HG03280 (cell line): ENCODE data around the gene BEST4.
"Not testable (repeated sequence)": the region's sequence is repeated elsewhere in the genome, so short reads cannot be mapped to it uniquely, and the experiment has no call there.

Experiments
- ATAC-seq: cut with Tn5 transposase; IDR thresholded peaks from one replicate; pipeline ENCODE4 v1.9.1; 2021; ENCODE audit warnings: mild to moderate bottlenecking, moderate library complexity; ENCODE audit not compliant: unreplicated experiment

Gene BEST4

GRCh38 chr1:44788120-44788860 is at the start of gene BEST4:
Gene BEST4 (minus strand): TSS chr1:44788170. CDS start chr1:44787705, 465 bp downstream.
- ATAC-seq, result no peak

DNA sequence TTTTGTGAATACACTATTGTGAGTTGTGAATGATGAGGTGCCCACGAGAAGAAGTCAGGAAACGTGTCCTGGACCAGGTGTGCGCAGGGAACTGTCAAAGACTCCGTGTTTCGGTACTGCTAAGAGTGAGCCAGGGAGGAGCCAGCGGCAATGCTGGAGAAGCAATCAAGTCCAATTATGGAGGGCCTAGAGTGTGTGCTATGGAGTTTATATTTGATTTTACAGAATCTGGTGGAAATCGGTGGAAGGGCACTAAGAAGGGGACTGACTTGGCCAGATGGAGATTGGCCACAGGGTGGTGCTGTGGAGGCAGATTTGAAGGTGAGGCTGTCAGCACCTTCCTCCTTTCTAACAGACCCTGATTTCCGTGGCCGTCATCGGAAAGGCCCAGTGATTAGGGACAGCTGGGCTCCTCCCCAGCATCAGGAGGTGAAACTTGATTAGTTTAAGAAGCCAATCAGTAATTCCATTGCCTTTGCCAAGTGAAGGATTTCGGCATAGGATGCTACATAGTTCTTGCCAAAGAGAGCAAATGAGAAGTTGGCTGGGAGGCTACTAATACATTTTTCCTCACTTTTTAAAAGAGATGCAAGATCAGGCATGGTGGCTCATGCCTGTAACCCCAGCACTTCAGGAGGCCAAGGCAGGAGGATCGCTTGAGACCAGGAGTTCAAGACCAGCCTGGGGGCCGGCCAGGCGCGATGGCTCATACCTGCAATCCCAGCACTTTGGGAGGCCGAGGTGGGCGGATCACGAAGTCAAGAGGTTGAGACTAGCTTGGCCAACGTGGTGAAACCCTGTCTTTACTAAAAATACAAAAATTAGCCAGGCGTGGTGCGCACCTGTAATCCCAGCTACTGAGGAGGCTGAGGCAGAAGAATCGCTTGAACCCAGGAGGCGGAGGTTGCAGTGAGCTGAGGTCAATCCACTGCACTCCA is 48.0 kb upstream of the BEST4 start:
- ATAC-seq, result peak; percentile 67

DNA sequence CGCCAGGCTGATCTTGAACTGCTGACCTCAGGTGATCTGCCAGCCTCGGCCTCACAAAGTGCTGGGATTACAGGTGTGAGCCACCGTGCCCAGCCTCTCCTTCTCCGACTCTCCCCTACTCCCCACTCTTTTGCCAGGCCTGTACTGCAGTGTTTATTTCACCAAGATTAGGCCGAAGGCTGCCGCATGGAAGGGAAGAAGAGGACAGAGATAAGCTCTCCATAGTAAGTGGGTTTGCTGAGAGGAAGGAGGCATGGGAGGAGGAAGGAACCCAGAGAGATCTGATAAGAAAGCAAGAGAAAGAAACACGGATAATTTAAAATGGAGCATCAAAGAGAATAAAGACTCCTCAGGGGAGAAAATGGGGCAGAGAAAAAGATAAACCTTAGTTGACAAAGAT is 46.4 kb upstream of the BEST4 start:
- no peak for ATAC-seq

DNA sequence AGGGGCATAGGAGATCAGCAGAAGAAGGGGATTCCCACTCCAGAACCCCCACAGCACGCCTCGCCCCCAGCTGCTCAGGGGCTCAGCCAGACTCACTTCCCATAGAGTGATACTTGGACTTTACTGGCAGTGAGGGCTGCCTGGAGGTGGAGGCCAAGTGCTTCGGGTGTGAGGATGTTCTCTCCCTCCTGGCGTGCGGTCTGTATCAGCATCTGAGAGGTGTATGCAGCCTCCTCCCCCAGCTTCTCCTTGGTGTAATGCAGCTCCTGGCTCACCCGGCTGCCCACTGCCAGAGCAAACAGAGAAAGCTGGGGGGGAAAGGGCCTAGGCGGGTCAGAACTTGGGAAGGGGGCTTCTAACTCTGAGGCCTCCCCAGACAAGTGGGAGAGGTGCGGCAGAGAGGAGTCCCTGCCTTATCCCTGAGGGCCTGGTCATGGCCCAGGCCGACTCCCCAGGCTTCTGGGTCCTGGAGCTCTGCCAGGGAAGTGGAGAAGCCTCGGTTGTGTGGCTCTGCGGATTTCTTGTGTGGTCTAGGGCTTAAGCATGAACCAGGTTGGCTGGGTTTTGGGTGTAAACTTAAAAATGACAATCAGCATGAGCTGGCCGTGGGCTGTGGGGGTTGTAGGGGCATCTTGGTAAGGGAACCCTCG is 44.2 kb upstream of the BEST4 start:
- ATAC-seq, result no peak

DNA sequence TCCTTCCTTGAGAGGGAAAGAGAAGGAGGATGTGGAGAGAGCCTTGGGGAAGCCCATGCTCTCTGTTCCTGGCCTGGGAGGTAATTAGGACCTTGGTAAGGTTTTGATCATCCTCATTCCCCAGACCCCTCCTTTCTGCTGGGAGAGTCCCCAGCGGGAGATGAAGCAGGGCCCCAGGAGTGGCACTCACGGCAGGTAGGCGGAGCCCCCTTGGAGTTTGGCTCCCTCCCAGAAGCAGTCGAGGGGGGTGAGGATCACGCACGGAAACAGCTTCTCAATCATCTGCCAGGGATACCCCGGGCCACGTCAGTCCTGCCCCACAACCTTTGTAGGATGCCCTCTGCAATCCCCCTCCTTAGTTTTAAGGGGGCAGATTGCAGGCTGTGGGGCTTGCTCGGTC is 43.5 kb upstream of the BEST4 start:
- no peak for ATAC-seq

DNA sequence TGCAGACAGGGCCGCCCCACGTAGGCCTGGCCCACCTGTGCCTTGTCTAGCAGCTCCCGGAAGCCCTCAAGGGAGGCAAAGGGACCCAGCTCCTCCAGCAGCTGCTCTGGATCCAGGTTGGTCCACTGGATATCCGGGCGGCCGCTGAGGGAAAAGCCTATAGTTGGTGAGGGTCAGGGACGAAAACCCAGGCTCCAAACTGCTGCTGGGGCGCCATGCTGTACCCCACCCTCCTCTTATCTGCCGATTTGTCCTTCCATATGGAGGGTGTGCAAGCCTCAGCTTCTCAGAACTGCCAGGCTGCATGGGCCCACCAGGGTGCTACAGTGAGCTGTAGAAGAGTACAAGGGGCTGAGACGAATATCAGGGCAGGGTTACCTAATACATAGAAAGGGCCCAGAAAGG is 42.9 kb upstream of the BEST4 start:
- ATAC-seq, result no peak

GRCh38 chr1:44829506-44830384 is 41.8 kb upstream of the BEST4 start:
- no peak for ATAC-seq

DNA sequence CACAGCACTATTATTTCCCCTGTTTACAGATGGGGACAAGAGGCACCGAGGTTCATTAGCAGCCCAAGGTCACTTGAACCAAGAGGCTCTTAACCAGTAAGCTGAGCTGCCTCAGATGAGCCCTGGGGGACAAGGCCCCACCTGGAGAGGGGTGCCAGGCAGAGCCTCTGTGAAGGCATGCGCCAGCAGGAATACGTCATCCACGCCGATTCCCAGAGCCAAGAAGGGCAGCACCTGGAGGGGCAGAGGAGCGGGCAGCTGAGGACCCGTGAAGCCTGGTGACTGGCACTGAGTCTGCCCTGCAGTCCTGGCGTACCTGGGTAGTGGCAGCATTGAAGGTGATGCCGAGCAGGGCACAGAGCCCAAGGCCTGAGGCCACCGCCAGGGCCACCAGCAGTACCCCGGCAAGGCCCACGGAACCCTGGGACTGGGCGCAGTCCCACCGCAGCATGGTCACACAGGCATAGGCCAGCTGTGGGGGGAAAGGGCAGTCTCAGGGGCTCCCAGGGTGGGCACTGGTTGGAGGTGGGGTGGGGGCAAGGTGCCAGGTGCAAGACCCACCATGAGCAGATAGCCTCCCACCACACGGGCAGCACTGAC is 41.0 kb upstream of the BEST4 start:
- ATAC-seq, result no peak

DNA sequence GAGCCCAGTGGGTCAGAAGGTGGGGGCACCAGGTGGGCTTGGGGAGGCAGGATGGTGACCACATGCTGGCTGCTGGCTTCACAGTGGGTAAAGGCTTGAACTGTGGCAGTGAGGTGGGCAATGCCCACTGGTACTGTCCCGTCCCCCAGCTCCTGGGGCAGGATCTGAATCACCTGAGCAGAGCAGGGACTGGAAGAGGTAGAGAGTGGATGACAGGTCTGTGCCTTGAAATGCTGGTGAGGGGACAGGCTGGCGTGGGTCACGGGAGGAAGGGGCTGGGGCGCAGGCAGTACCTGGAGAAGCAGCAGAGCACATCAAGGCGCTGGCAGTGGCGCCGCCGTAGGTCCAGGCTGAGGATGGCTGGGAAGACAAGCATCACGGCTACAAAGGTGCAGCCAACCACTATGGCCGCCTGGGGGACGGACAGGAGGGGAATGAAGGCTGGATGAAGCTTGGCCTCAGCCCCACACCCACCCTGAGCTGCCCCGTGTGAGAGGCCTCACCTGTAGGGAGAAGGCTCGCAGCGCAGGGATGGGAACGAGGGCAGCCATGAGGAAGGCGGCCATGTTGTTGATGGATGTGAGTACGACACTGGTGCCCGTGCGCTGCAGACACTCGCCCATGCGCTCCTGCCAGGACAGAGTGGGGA is 40.2 kb upstream of the BEST4 start:
- no peak for ATAC-seq

- ATAC-seq, result no peak
Measured at GRCh38 chr1:44827197-44828002, 39.4 kb upstream of the BEST4 start.

GRCh38 chr1:44826375-44827196 is 38.6 kb upstream of the BEST4 start:
- ATAC-seq, result no peak

- ATAC-seq, result not testable (repeated sequence)
Measured at GRCh38 chr1:44824392-44824791, 36.4 kb upstream of the BEST4 start.

DNA sequence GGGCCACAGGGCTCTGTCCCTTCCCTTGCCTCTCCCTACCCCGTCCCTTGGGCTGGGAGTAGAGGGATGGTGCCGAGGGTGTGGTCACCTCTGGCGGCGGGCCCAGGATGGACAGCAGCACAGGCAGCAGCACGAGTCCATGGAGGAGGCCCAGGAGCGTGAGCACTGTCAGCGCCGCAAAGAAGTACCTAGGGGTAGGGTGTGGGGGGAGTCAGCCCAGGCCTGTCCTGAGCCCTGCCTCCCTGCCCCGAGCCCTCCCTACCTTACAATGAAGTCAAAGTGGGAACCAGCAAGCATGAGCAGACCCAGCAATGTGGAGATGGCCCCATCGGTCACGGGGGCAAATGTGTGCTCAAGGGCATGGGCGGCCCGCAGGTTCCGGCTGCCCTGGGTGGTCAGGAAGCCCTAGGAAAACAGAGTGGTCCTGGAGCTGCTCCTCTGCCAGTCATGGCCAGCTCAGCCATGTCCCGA is 35.0 kb upstream of the BEST4 start:
- no peak for ATAC-seq

GRCh38 chr1:44822131-44822701 is 34.2 kb upstream of the BEST4 start:
- ATAC-seq, result no peak

DNA sequence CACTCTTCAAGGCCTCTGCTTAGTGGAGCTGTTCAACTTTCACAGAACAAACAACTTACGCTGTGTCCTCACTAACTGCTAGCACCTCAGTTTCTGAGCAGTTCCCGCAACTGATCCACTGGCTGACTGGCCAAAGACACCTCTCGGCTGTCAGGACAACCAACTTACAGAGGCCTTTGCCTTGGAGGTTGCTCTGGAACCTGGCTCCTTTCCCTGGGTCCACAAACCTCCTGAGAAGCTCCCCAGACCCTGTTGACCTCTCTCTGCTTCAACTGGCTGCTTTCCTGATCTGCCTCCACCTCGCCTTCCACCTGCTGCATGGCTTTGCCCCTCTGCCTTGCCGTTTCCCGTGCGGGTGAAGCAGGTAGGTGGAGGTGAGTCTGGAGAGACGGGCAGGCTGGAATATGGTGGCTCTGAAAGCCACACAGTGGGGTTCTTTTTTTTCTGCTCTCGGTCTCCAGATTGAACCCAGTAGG is 33.3 kb upstream of the BEST4 start:
- no peak for ATAC-seq

GRCh38 chr1:44820328-44821239 is 32.6 kb upstream of the BEST4 start:
- no peak for ATAC-seq
